Lung (tissue), 13 donors: ENCODE data around the gene PRR20A. TPM values are rescaled to one million over a fixed set of nuclear protein-coding genes. Genes with fewer than 3 reads are reported as not detected.
"Not testable (repeated sequence)": the region's sequence is repeated elsewhere in the genome, so short reads cannot be mapped to it uniquely, and the experiment has no call there.

Experiments
- ATAC-seq: fragments of 200-7000 bp; cut with Tn5 transposase; one replicate; pipeline ENCODE4 v1.9.1; 2020; ENCODE audit warnings: moderate number of reproducible peaks; ENCODE audit not compliant: insufficient read depth, low FRiP score
- DNase-seq, 3 donors: peaks; one replicate each; pipeline ENCODE4 v3.0.0-alpha.2; 2013 to 2017
- H3K27ac ChIP-seq, 2 donors: one replicate each; pipeline ENCODE4 v1.5.1; 2013; ENCODE audit warnings: mild to moderate bottlenecking in 2 of 2, moderate library complexity in 2 of 2, control low read depth in 1 of 2, inconsistent platforms in 1 of 2, low read depth in 1 of 2, low read length in 1 of 2
- H3K27me3 ChIP-seq, 3 donors: one replicate each; pipeline ENCODE4 v1.5.1; 2013; ENCODE audit warnings: low read length in 2 of 3; ENCODE audit not compliant: control insufficient read depth in 3 of 3, insufficient read depth in 3 of 3
- H3K36me3 ChIP-seq, 4 donors: one replicate each; pipeline ENCODE4 v1.5.1; 2013; ENCODE audit warnings: low read length in 4 of 4, mild to moderate bottlenecking in 1 of 4, moderate library complexity in 1 of 4; ENCODE audit not compliant: control insufficient read depth in 4 of 4, insufficient read depth in 4 of 4
- H3K4me1 ChIP-seq, 5 donors: one replicate each; pipeline ENCODE4 v1.5.1; 2013; ENCODE audit warnings: low read length in 5 of 5, mild to moderate bottlenecking in 2 of 5, moderate library complexity in 1 of 5; ENCODE audit not compliant: control insufficient read depth in 5 of 5, insufficient read depth in 5 of 5
- H3K4me3 ChIP-seq: one replicate; pipeline ENCODE4 v1.5.1; 2013; ENCODE audit warnings: mild to moderate bottlenecking, control low read depth, moderate library complexity
- H3K9ac ChIP-seq, 2 donors: one replicate each; pipeline ENCODE4 v1.5.1; 2013; ENCODE audit warnings: low read length in 2 of 2, control low read depth in 1 of 2; ENCODE audit not compliant: insufficient read depth in 1 of 2
- H3K9me3 ChIP-seq, 4 donors: one replicate each; pipeline ENCODE4 v1.5.1; 2013; ENCODE audit warnings: low read length in 3 of 4, mild to moderate bottlenecking in 1 of 4, moderate library complexity in 1 of 4; ENCODE audit not compliant: control insufficient read depth in 4 of 4, insufficient read depth in 3 of 4
- WGBS, 2 donors: extraction: QIAGEN DNeasy Blood & Tissue Kit; methylation state at CpG; one replicate each; pipeline ENCODE4 v1.1.7; 2013; 5-methylcytosine and 5-hydroxymethylcytosine counted together
- polyA plus RNA-seq, 2 donors: library from polyadenylated mRNA; stranded (reverse); fragments of 200-250 nt; gene quantifications; one replicate each; pipeline ENCODE4 v1.2.1, GENCODE V29; 2013
- small RNA-seq: library from RNA; depleted of rRNA; stranded (forward); fragments of <200 nt; gene quantifications from one replicate; pipeline ENCODE3, GENCODE V24; 2014; ENCODE audit warnings: low replicate concordance
- total RNA-seq, 2 donors: library from RNA; depleted of rRNA in 1 of 2; stranded (reverse); fragments of >200 nt in 1 of 2; gene quantifications; one replicate each; pipeline ENCODE4 v1.2.1, GENCODE V29; 2014 to 2021
- TF ChIP-seq, protein P1 (sequence below): IDR thresholded peaks from 2 replicates; pipeline ENCODE4 v1.5.1; 2012; ENCODE audit warnings: mild to moderate bottlenecking; ENCODE audit errors: control extremely low read depth, extremely low read depth
- donor health status: control.
- donor health status: control.
- donor health status: Bipolar disorder and iron deficiency.
- donor health status: healthy.
- donor health status: DM: yes; HTN: yes; CAD: no.

PRR20A gene
- total and polyA plus RNA-seq, 4 donors, result not detected

DNA sequence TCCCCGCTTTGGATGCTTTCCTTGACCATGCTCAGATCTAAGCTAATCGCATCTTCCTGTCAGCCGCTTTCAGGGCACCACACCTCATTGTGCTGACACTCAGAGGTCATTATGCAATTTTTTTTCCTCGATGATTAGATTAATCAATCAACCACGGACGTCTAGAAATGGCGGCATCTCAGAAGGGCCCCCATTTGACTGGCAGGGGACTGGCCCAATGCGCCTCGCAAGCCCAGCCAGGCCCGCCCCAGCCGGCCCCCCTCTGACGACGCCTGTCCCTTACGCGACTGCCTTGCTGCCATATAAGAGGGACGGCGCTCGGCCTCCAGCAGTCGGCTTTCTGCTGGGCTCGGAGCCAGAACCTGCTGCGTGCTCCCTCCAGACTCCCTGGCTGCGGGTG, 13.0 kb downstream of the PRR20A start, which contains the start of gene PRR20C:
Gene PRR20C, plus strand, starts transcription at position 301 of the 400 bp plus-strand sequence. CDS start 387 bp downstream, outside the sequence.
- DNase-seq, H3K4me1 ChIP-seq, H3K36me3 ChIP-seq, ATAC-seq, H3K4me3 ChIP-seq, H3K9me3 ChIP-seq, H3K27me3 ChIP-seq, H3K27ac ChIP-seq, H3K9ac ChIP-seq: not testable (repeated sequence)
- no CpG with 5 or more reads among the region's 22 CpGs for WGBS, 2 donors

DNA sequence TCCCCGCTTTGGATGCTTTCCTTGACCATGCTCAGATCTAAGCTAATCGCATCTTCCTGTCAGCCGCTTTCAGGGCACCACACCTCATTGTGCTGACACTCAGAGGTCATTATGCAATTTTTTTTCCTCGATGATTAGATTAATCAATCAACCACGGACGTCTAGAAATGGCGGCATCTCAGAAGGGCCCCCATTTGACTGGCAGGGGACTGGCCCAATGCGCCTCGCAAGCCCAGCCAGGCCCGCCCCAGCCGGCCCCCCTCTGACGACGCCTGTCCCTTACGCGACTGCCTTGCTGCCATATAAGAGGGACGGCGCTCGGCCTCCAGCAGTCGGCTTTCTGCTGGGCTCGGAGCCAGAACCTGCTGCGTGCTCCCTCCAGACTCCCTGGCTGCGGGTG, 19.6 kb downstream of the PRR20A start, which contains the start of gene PRR20D:
Gene PRR20D, plus strand, starts transcription at position 301 of the 400 bp plus-strand sequence. CDS start 387 bp downstream, outside the sequence.
- not testable (repeated sequence) for H3K27ac ChIP-seq, ATAC-seq

DNA sequence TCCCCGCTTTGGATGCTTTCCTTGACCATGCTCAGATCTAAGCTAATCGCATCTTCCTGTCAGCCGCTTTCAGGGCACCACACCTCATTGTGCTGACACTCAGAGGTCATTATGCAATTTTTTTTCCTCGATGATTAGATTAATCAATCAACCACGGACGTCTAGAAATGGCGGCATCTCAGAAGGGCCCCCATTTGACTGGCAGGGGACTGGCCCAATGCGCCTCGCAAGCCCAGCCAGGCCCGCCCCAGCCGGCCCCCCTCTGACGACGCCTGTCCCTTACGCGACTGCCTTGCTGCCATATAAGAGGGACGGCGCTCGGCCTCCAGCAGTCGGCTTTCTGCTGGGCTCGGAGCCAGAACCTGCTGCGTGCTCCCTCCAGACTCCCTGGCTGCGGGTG, 26.2 kb downstream of the PRR20A start, which contains the start of gene PRR20E:
Gene PRR20E, plus strand, starts transcription at position 301 of the 400 bp plus-strand sequence. CDS start 387 bp downstream, outside the sequence.
- H3K36me3 ChIP-seq, H3K27me3 ChIP-seq, ATAC-seq, H3K9me3 ChIP-seq, H3K4me1 ChIP-seq, DNase-seq, H3K9ac ChIP-seq, H3K4me3 ChIP-seq, H3K27ac ChIP-seq: not testable (repeated sequence)
- WGBS, 2 donors, result no CpG with 5 or more reads among the region's 22 CpGs

More for the DNA sequence above, 19.6 kb downstream of the PRR20A start, which contains the start of gene PRR20D:
- not testable (repeated sequence) for DNase-seq, H3K9ac ChIP-seq, H3K4me3 ChIP-seq, H3K9me3 ChIP-seq, H3K36me3 ChIP-seq, H3K4me1 ChIP-seq, H3K27me3 ChIP-seq
- WGBS, 2 donors, result no CpG with 5 or more reads among the region's 22 CpGs

DNA sequence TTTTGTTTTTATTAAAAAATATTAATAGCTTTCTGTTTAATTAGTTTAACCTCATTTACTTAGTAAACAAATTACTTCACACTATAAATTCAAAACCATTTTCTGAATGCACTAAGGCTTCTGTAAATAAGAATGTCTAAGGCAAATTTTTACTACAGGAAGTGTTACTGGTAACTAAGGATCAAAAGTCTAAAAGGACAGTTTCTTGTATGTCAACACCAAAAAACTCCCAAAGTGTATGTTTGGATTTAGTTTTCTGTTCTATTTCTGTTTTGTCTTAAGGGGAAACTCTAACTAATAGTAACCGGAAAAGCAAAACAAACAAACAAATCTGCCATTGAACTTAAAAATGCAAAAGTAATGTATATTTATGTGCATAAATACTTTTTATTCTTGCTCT, 50.9 kb downstream of the PRR20A start:
- WGBS, 2 donors, result 71 to 90% methylated on average over 1 of the region's 1 CpG
- no peak for ATAC-seq
- DNase-seq, result no peak
- no peaks in the 10 kb centered on the region for H3K9me3 ChIP-seq
- no peaks in the 10 kb centered on the region for H3K36me3 ChIP-seq
- TF ChIP-seq, protein P1, sequence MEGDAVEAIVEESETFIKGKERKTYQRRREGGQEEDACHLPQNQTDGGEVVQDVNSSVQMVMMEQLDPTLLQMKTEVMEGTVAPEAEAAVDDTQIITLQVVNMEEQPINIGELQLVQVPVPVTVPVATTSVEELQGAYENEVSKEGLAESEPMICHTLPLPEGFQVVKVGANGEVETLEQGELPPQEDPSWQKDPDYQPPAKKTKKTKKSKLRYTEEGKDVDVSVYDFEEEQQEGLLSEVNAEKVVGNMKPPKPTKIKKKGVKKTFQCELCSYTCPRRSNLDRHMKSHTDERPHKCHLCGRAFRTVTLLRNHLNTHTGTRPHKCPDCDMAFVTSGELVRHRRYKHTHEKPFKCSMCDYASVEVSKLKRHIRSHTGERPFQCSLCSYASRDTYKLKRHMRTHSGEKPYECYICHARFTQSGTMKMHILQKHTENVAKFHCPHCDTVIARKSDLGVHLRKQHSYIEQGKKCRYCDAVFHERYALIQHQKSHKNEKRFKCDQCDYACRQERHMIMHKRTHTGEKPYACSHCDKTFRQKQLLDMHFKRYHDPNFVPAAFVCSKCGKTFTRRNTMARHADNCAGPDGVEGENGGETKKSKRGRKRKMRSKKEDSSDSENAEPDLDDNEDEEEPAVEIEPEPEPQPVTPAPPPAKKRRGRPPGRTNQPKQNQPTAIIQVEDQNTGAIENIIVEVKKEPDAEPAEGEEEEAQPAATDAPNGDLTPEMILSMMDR, result no peak
- H3K4me1 ChIP-seq, result no peaks in the 10 kb centered on the region
- no peak overlapping the region for H3K4me3 ChIP-seq
- H3K9ac ChIP-seq, result no peak overlapping the region
- no peaks in the 10 kb centered on the region for H3K27me3 ChIP-seq
- H3K27ac ChIP-seq, result no peak overlapping the region

Small RNAs within 50 kb of the gene (small RNA-seq; reads per million reads assigned to genes)
- not detected for gene PRR20FP

Other genes starting within 250 kb of the PRR20A start
- gene PRR20B, start 6.6 kb downstream of the PRR20A start, total RNA-seq, result not detected
- not detected for gene PRR20B, start 6.6 kb downstream of the PRR20A start, polyA plus RNA-seq
- gene PRR20C, start 13.1 kb downstream of the PRR20A start, total RNA-seq, result not detected
- gene PRR20C, start 13.1 kb downstream of the PRR20A start, polyA plus RNA-seq, result not detected
- gene PRR20D, start 19.7 kb downstream of the PRR20A start, total RNA-seq, result not detected
- gene PRR20D, start 19.7 kb downstream of the PRR20A start, polyA plus RNA-seq, result not detected
- not detected for gene PRR20E, start 26.3 kb downstream of the PRR20A start, total RNA-seq
- gene PRR20E, start 26.3 kb downstream of the PRR20A start, polyA plus RNA-seq, result not detected